GM21576 (cell line): ENCODE measurements around the gene KDM5C.

Source experiments
- ATAC-seq: cut with Tn5 transposase; IDR thresholded peaks from one replicate; pipeline ENCODE4 v1.9.1; 2021; ENCODE audit warnings: mild to moderate bottlenecking, moderate library complexity; ENCODE audit not compliant: unreplicated experiment

KDM5C gene

DNA sequence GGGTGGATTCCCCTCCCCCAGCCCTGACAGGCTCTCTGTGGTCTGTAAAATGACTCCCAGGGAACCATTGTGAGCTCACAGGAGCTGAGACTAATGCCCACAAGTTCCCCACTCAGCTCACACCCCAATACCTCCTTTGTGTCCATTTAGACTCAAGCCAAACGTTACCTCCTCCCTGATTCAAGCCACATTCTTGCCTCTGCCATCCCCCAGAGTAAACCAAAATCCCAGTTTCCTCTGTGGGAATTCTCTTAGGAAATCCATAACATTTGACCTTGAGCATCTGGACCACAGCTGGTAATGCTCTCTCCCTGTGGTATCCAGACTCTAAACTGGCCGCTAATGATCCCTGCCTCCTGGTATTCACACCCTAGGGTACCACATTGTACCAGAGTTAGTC lies 26.3 kb upstream of the KDM5C start:
- no peak for ATAC-seq

DNA sequence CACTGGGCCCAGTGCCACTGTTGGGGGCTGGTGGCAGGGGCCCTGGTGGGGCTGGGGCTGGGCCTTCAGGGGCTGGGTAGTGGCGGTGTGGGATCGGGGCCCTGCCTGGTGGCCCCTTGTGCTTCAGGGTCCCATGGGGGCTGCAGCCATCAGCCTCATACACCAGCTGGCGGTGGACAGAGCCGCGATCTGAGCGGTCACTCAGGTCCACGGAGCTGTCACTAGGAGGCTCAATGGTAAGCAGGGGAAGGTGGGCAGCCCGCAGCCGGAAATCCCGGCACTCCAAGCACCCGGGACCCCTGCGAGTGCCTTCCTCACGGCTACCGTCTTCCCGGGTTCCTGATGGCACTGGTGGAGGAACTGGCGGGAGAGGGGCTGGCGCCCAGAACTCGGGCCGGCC lies 25.5 kb upstream of the KDM5C start:
- ATAC-seq: no peak

DNA sequence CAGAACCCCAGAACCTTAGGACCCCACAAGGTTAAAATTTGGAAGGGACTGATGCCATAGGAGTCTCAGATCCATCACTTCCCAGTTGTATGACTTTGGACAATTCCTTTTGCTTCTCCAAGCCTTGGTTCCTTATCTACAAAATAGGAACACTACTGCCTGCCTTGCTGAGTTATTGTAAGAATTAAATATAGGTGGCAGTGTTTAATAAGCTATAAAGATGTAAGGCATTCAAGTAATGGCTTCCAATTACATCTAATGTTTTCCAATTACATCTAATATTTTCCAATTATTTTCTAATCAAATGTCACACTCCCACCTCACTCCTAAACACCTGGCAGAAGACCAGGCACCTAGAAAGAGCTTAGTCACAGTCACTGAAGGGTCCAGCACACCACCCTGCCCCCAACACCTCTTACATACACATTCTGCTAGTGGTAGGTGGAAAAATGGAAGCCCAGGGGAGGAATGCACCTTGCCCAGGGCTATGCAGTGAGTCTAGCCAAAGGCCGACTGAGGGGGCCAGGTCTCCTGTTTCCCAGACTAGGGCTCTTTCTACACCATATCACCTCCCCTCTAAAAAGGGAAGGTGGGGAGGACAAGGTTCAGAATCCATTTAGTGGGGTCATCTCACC lies 24.5 kb upstream of the KDM5C start:
- no peak for ATAC-seq

DNA sequence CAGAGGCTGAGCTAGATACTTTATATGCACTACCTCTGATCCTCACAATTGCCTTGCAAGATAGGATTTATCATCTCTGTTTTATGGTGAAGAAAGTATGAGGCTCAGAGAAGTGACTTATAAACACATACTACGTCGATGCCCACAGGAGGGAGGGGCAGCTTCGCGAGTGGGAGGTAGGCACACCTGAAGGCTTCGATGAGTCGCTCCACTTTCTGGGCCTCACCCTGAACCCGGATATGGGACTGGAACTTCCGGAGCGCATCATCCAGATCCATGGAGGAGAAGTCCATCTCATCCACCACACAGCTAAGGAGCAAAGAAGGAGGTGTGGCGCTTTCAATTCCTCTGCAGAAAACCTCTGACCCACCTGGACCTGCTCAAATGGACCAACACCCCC lies 22.9 kb upstream of the KDM5C start:
- no peak for ATAC-seq

DNA sequence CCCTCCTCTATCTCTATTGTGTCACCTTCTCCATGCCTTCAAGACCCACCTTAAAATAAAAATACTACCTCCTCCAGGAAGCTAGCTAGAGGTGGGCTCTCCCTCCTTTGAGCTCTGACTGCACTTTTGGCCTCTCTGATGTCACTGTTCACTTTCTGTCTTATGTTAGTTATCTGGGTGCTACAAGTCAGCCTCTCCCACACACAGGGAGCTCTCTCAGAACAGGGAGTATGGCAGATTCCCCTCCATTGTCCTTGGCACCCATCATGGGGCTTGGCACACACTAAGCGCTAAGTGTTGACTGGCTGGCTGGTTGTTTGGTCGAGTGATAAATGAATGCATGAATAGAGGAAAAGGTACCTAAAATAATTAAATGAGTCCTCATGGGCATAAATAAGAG lies 21.2 kb upstream of the KDM5C start:
- ATAC-seq: no peak

DNA sequence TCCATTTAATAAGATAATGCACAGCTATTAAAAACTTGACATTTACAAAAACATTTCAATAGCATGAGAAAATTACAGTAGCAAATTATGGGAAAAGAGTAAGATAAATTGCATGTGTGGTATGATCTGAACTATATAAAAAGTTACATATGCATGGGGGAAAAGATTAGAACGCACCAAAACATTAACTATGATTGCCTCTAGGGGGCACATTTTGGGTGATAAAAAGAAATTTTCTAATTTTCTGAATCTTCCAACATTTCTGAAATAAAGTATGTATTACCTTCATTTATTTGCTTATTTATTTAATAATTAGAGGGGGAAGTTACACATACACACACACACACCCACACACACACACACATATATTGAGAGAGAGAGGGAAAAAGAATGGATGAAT lies 19.6 kb upstream of the KDM5C start:
- no peak for ATAC-seq

DNA sequence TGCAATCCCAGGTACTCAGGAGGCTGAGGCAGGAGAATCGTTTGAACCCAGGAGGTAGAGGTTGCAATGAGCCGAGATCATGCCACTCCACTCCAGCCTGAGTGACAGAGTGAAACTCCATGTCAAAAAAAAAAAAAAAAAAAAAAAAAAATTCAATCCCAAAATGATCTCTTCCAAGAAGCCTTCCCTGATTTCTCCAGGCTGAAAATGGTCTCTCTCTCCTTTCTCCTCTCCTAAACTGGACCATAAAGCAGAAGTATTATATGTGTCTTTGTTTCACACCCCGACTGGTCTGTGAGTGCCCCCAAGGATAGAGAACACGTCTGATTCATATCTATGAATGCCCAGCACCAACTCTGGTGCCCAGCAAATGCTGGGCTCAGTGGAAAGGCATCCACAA lies 17.3 kb upstream of the KDM5C start:
- ATAC-seq: no peak

DNA sequence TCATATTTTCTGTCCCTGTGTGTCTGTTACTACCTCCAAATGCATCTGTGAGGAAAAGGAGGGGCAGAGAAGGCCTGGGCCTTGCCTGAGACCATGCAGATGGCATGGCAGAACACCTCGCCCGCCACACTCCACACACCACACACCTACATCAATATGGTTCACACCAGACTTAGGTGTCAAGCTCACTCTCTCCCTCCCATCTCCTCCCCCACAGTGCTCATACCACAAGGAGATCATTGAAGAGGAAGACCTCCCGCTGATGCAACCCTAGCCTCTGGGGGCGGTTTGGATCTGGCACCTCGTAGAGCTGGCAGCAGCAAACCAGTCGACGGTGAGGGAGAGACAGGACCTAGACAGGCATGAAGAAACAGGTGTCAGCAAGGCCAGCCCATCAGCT lies 16.6 kb upstream of the KDM5C start:
- no peak for ATAC-seq

DNA sequence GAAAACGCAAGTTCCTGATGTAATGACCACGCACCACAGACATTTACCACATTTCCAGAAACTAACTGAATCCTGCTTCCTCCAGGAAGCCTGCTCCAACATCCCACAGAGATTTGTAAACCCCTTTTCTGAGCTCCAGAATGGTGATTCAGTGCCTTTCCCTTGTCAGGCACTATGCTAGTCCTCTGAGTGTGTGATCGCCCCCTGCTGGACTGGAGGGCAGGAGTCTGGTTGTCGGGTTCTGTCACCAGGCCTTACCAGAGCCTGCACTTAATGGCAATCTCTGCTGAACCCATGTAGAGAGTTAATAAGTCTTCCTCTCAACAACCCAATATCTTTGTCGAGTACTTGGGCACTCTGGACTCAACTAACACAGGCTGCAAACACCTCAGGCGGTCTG lies 14.5 kb upstream of the KDM5C start:
- no peak for ATAC-seq

DNA sequence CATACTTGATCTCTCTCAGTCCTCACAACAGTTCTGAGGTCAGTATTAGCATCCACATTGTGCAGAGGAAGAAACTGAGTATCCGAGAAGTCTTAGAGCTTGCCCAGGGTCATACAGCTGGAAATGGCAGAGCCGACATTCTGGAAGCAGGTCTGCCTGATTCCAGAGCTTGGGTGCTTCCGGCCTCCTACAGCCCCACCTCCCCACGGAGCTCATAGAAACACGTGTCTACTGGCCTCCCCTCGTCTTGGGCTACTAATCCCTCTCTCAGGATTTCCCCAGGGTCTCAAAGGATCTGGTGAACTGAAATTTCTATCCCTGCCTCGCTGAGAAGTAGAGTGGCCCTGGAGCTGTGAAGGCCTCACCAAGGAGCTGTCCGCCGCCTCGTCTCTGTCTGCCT lies 12.0 kb upstream of the KDM5C start:
- no peak for ATAC-seq

DNA sequence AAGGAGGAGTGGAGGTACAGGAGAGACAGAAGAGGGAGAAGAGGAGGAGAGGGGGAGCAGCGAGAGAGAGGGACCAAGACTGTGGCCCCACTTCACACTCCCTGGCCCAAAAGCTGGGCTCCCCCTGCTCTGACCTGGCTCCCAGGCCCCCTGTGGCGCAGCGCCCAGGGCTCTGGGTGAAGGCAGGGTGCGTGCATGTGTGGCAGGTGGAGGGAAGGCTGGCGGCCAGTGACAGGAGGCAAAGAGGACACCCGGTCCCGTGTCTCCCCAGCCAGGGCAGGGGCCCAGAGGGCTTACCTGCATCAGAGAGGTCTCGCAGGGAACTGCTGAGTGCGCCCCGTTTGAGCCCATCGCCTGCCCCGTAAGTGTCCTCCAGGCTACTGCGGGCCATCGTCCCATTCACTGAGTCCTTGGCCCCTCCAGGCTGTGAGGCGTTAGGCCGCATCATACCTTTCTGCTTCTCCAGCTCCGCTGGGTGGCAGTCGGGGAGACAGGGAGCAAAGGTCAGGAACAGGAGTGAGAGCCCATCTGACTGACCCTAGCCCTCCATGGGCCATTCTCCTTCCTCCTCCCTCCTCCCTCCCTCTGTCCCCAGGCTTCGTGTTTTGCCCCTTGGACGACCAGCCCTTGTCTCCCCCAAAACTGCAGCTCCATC lies 11.1 kb upstream of the KDM5C start:
- ATAC-seq: no peak

DNA sequence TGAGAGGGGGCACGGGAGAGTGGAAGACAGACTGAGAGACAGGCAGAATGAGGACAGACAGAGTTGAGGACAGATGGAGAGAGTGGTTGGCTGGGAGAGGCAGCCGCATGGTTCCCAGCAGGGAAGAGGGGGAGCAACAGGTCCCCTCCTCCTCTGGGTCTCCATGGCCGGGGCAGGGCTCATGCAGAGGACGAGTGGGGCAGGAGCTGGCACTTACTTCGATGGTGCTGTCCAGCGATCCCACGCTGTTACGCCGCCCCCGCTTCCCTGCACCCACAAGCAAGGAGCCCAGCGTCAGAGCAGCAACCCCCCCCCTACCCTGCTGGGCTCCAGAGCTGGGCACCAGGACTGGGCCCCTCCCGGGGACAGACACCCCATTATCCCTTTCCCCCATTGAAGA lies 10.6 kb upstream of the KDM5C start:
- no peak for ATAC-seq

DNA sequence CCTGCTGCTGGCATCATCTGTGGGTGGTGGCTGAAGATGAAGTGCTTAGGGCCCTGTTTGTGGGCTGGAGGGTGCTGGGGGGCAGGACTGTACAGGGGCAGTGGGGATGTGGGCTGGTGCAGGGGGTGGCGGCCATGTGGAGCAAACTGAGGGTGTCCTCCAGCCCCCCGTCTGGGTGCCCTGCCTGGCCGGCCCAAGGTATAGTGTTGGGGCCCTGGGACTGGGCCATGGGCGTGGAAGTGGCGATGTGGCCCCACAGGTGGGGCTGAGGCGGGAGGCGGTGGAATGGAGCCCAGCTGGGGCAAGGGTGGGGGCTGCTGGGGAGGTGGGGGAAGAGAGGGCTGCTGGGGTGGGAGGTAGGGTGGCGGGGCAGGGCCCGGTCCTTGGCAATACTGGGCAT lies 9.5 kb upstream of the KDM5C start:
- no peak for ATAC-seq

DNA sequence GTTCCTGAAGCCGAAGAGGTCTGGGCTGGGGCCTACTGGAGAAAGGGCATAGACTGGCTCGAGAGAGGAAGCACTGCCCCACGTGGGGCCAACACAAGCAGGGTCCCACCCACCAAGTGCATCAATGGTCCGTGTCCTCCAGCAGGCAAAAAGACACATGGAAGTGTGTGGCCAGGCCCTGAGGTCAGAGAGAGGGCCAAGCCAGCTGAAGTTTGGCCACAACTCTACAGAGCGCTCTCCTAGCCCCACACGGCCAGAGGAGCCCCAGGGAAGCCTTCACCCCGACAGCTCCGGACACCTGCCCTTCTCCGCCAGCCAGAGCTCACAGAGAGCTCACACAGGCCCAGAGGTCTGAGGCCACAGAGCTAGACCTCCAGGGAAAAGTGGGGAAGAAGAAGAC lies 8.5 kb upstream of the KDM5C start:
- no peak for ATAC-seq

DNA sequence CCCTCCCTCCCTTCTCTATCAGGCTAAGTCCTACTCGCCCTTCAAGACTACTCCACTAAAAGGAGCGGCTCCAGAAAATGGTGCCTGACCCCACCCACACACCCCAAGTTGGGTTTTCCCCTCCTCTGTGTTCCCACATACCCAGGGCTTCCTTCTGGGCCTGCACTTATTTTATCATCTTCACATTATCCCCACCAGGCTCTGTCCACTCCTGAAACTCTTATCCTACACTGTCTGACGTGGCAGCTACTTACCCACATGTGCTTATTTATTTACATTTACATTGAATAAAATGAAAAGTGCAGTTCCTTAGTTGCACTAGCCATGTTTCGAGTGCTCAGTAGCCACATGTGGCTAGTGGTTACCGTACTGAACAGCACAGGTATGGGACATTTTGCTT lies 5.1 kb upstream of the KDM5C start:
- no peak for ATAC-seq

DNA sequence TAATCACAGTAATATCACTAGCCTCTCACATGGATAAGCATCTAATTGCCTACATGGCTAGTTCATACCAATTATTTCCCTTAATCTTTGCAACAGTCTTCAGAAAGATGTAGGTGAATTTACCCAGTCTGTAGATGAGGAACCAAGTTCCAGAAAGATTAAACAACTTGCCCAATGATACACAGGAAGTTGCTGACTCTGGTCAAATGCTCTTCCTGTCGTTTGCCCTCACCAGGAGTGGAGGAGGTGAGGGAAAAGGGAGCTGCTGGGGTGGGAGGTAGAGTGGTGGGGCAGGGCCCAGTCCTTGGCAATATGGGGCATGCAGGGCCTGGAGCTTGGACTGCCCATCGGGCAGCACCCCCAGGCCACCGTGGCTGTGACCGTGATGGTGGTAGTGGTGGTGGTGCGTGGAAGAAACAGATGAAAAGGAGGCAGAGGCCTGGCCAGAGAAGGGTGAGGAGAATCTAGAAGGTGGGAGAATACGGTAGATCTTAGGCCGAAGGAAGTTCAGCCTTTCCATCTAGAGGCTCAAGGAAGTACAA lies 2.3 kb upstream of the KDM5C start:
- no peak for ATAC-seq

DNA sequence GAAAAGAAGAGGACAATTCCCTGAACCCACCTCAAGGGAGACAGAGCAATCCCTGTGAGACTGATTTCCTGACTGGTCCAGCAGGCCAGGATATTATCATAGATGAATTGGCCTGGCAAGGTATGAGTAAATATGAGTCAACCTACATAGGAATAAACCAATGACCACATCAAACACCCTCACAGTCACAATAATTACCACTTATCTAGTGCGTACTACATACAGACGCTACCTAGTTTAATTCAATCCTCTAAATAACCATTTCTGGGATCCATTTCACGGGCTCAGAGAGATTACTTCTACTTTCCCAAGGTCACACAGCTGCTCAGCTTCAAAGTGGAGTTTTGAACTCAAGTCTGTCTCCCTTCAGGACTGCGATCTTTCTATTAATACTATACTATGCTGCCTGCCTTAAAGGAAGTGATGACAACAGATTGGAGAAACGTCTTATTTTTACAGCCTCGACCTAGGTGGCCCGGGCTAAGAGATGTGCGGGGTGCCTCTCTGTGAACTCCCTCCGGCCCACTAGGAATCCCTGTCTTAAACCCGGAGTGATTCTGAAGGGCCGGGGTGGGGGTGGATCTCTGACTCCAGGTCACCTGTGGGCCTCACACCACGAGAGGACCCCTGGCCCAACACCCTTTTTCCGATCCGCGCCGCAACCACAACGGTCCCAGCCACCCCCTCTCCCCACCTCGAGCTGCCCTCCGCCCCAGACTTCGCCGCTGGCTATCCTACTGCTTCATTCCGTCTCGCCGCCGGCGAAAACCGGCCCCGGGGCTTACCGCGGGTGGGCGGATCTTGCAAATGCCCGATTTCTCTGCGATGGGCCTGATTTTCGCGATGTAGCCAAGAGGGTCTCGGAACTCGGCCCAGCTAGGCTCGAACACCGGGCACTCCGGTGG lies 800 bp downstream of the KDM5C start:
- no peak for ATAC-seq

DNA sequence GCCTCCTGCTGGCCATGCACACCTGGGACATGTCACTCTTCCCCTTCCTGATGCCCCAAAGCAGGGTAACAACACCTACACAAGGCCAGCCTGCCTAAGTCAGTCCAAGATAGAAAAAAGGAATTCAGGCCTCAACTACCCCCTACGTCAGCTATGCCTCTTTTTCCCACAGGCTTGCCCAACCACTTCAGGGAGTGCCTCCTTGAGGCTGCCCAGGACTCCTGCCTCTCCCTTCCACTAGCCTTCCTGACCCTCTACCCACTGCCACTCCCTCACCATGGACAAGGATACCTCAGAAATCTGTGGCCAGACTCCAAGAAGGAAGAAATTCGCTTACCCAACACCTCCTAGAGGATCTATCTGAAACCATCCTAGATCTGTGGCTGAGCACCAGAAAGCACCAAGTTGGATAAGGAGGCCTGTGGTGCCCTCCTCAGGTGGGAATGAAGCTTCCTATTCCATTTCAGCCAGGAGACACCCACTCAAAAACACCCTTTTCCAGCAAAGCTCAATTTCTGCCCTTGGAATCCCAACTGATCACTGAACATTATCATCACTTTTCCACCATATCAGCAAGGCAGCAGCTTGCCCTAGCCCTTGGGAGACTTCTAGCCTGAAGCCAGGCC lies 1.8 kb downstream of the KDM5C start:
- ATAC-seq: no peak

DNA sequence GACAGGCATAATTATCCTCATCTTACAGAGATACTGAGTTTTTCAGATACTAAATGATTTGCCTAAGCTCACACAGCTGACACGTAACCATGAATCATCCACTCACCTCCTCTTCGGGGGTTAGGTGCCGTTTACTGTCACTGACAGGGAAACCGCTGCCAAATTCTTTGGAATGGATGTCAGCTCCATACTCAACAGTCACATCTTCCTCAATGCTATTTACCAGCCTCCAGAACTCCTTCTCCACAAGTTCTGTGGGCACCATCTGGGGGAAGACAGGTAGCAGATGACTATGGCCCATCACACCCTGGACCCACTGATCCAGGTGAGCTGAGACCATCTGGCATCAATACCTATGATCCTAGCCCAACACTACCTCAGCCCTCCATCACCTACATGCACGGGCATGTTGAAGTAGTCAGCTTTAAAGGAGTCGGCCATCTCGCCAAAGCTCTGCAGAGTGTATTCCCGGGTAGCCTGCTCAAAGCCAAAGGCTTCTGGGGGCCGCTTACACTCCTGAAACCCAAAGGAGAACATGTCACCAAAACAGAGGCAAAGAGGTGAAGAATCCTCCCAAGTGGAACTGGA lies 13.5 kb downstream of the KDM5C start:
- ATAC-seq: no peak

DNA sequence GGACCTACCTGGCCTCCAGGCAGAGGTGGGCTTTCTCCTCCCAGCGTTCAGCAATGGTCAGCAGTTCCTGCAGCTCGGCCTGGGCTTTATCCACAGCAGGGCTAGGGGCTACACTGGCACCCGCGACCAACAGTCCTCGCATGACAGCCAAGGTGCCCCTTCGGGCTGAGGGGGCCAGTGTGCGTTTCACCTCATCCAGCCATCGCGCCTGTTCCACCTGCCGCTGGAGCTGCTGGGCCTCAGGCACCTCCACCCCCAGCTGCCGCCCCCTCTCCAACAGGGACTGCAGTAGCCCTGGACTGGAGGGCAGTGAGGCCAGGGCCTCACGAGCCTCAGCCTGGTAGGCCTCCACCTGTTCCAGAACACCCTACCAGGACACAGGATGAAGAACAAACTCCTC lies 28.3 kb downstream of the KDM5C start:
- no peak for ATAC-seq

DNA sequence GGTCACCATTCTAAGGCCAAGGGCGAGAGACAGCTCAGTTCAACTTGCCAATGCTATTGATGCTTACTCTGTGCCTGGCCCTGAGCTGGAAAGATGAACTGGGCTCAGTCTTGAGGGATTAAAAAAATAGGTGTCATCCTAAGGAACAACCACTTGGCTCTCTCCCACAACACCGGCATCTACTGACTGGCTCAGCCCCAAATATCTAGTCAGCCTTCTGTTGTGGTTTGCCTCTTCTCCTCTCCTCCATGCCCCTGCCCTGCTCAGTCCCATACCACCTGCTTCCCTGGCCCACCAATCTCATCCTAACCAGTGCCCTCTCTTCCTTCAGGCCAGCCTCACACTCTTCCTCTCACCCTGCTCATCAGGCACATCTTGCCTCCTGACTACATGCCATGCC lies 29.6 kb downstream of the KDM5C start:
- ATAC-seq: no peak
